Measurements from ENCODE around the gene FMOD.

The FMOD gene

DNA sequence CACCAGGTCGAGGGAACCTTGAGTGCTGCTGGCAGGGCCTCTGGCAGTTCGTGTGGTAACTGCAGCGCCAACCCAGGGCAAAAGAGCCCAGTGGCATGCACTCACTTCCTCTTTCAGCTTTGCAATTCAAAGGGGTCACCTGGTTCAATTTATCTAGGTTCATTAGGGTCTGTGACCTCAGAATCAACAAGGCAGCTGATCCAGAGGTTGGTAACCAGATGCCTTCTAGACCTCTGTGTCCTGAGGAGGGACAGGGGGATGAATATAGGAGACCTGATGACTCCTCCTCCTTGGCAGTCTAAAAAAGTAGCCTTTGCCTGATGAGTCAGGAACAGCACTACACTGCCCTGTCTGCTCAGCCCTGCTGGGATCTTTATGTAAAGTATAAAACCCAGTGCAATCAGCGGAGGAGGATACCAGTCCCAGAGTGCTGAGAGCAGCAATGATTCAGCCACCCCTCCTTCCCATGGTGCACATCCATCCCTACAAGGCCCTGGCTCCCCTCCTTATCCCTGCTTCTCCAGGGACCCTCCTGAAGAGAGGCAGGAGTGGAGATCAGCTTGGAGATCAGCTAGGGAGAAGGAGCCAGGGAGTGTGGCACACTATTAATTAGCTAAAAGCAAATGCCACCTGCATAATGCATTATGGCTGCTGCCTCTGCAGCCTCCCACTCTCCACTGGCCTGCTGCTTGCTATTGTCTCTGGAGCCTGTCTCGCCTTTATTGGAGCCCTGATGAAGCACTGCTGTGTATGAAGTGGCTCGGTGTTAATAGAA is 11.2 kb upstream of the FMOD start:
- Histone ChIP-seq H3K4me3 (ENCODE audit: control insufficient read depth in 1 of 7, extremely low read depth in 1 of 7, insufficient read depth in 4 of 7, low read depth in 2 of 7, low read length in 6 of 7) (no peak overlapping the region), H3K27ac (ENCODE audit: insufficient read depth in 1 of 2, low read depth in 1 of 2, low read length in 2 of 2, poor library complexity in 1 of 2, severe bottlenecking in 2 of 2) (no peak overlapping the region), H3K27me3 (replicated peaks in 2 of 5; ENCODE audit: control insufficient read depth in 4 of 5, insufficient read depth in 5 of 5, low read length in 4 of 5) (peaks cover 0 to 18% (median 13%) of the 10 kb centered on the region in 5 experiments), H3K9me3 (ENCODE audit: control extremely low read depth in 1 of 5, control insufficient read depth in 4 of 5, insufficient read depth in 2 of 5, low read depth in 1 of 5, low read length in 4 of 5) (peaks cover 0 to 3% (median 0%) of the 10 kb centered on the region in 5 experiments), H3K4me1 (ENCODE audit: control extremely low read depth in 1 of 4, control insufficient read depth in 4 of 4, insufficient read depth in 4 of 4, low read length in 3 of 4) (peaks cover 0 to 3% (median 0%) of the 10 kb centered on the region in 4 experiments), H3K36me3 (ENCODE audit: control insufficient read depth in 4 of 4, insufficient read depth in 4 of 4, low read length in 3 of 4) (no peaks in the 10 kb centered on the region)
- ChIA-PET CTCF (interaction anchor here (1.3 to 8.2 kb wide), 3 partner anchors 9 to 26 kb away, joined by 3 to 40 read pairs (median 9); no protein-coding TSS in a partner anchor), POLR2A (no interaction called here)
- peak in 2 of 3 donors; percentile 69 to 79 for DNase-seq
- 50% methylated on average over 6 of the region's 6 CpGs for WGBS (ENCODE audit: insufficient coverage)

DNA sequence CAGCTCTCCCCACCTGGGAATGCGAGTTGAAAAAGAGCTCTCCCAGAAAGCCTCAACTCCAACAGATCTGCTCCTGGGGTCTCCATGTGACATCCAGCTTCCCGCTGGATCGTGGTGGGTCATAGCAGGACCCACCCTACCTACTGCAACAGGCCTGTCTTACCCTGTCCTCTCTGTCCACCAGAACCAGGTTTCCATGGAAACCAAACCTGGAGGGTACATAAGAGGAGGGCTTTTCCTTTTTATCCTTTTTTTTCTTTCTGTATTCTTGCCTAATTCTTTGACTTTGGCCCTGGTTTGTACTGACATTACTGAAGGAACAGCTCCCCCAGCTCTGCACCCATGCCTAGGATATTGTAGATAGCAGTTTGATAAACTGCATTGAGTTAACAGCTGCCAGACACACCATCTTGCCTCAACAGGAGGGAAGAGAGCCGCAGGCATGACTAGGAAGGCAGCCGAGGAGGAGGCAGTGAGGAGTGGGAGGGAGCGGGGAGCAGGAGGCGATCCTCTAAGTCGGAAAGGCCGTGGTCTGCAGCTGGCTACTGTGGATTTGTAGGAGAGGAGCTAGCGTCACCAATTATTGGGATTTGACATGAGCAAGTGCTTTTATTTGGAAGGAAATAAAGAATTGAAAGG is 9.7 kb upstream of the FMOD start:
- POLR2A ChIA-PET = no interaction called here

GRCh38 chr1:203359010-203359571 is 8.2 kb upstream of the FMOD start:
- Histone ChIP-seq H3K4me3 (ENCODE audit: control insufficient read depth in 1 of 7, extremely low read depth in 1 of 7, insufficient read depth in 4 of 7, low read depth in 2 of 7, low read length in 6 of 7) (no peak overlapping the region), H3K27me3 (replicated peaks in 2 of 5; ENCODE audit: control insufficient read depth in 4 of 5, insufficient read depth in 5 of 5, low read length in 4 of 5) (peaks cover 0 to 13% (median 10%) of the 10 kb centered on the region in 5 experiments), H3K27ac (ENCODE audit: insufficient read depth in 1 of 2, low read depth in 1 of 2, low read length in 2 of 2, poor library complexity in 1 of 2, severe bottlenecking in 2 of 2) (no peak overlapping the region), H3K36me3 (ENCODE audit: control insufficient read depth in 4 of 4, insufficient read depth in 4 of 4, low read length in 3 of 4) (no peaks in the 10 kb centered on the region), H3K4me1 (ENCODE audit: control extremely low read depth in 1 of 4, control insufficient read depth in 4 of 4, insufficient read depth in 4 of 4, low read length in 3 of 4) (peaks cover 0 to 3% (median 0%) of the 10 kb centered on the region in 4 experiments), H3K9me3 (ENCODE audit: control extremely low read depth in 1 of 5, control insufficient read depth in 4 of 5, insufficient read depth in 2 of 5, low read depth in 1 of 5, low read length in 4 of 5) (peaks cover 0 to 5% (median 4%) of the 10 kb centered on the region in 5 experiments)
- DNase-seq = no peak
- POLR2A ChIA-PET = no interaction called here
- CTCF ChIA-PET = interaction anchor here (1.0 to 8.2 kb wide), 3 partner anchors 9 to 91 kb away, joined by 3 to 40 read pairs (median 3); no protein-coding TSS in a partner anchor

More for the DNA sequence above, 9.7 kb upstream of the FMOD start:
- peaks cover 0 to 5% (median 4%) of the 10 kb centered on the region in 5 experiments for H3K9me3 ChIP-seq (ENCODE audit: control extremely low read depth in 1 of 5, control insufficient read depth in 4 of 5, insufficient read depth in 2 of 5, low read depth in 1 of 5, low read length in 4 of 5)
- peaks cover 0 to 22% (median 16%) of the 10 kb centered on the region in 5 experiments for H3K27me3 ChIP-seq (replicated peaks in 2 of 5; ENCODE audit: control insufficient read depth in 4 of 5, insufficient read depth in 5 of 5, low read length in 4 of 5)
- H3K4me1 ChIP-seq (ENCODE audit: control extremely low read depth in 1 of 4, control insufficient read depth in 4 of 4, insufficient read depth in 4 of 4, low read length in 3 of 4) = peaks cover 0 to 3% (median 0%) of the 10 kb centered on the region in 4 experiments
- CTCF ChIA-PET = interaction anchor here (1.2 to 8.2 kb wide), 3 partner anchors 8 to 65 kb away, joined by 3 to 40 read pairs (median 3); no protein-coding TSS in a partner anchor
- WGBS (ENCODE audit: insufficient coverage) = 97% methylated on average over 8 of the region's 10 CpGs
- H3K4me3 ChIP-seq (ENCODE audit: control insufficient read depth in 1 of 7, extremely low read depth in 1 of 7, insufficient read depth in 4 of 7, low read depth in 2 of 7, low read length in 6 of 7) = no peak overlapping the region
- no peak for DNase-seq
- H3K36me3 ChIP-seq (ENCODE audit: control insufficient read depth in 4 of 4, insufficient read depth in 4 of 4, low read length in 3 of 4) = no peaks in the 10 kb centered on the region
- no peak overlapping the region for H3K27ac ChIP-seq (ENCODE audit: insufficient read depth in 1 of 2, low read depth in 1 of 2, low read length in 2 of 2, poor library complexity in 1 of 2, severe bottlenecking in 2 of 2)

- peaks cover 0 to 5% (median 4%) of the 10 kb centered on the region in 5 experiments for H3K9me3 ChIP-seq (ENCODE audit: control extremely low read depth in 1 of 5, control insufficient read depth in 4 of 5, insufficient read depth in 2 of 5, low read depth in 1 of 5, low read length in 4 of 5)
- POLR2A ChIA-PET = interaction anchor here (0.5 kb wide), 1 partner anchor 11 kb away, joined by 4 read pairs; no protein-coding TSS in a partner anchor
- no peak for DNase-seq
- H3K27me3 ChIP-seq (replicated peaks in 2 of 5; ENCODE audit: control insufficient read depth in 4 of 5, insufficient read depth in 5 of 5, low read length in 4 of 5) = peaks cover 0 to 13% (median 6%) of the 10 kb centered on the region in 5 experiments
- H3K4me3 ChIP-seq (ENCODE audit: control insufficient read depth in 1 of 7, extremely low read depth in 1 of 7, insufficient read depth in 4 of 7, low read depth in 2 of 7, low read length in 6 of 7) = no peak overlapping the region
- CTCF ChIA-PET = interaction anchor here (2.0 to 8.5 kb wide), 2 partner anchors 13 to 87 kb away, joined by 5 to 83 read pairs; no protein-coding TSS in a partner anchor
- no peaks in the 10 kb centered on the region for H3K36me3 ChIP-seq (ENCODE audit: control insufficient read depth in 4 of 4, insufficient read depth in 4 of 4, low read length in 3 of 4)
- peaks cover 0 to 8% (median 0%) of the 10 kb centered on the region in 4 experiments for H3K4me1 ChIP-seq (ENCODE audit: control extremely low read depth in 1 of 4, control insufficient read depth in 4 of 4, insufficient read depth in 4 of 4, low read length in 3 of 4)
- H3K27ac ChIP-seq (ENCODE audit: insufficient read depth in 1 of 2, low read depth in 1 of 2, low read length in 2 of 2, poor library complexity in 1 of 2, severe bottlenecking in 2 of 2) = no peak overlapping the region
- whole genome bisulfite sequencing (ENCODE audit: insufficient coverage) = 94% methylated on average over 2 of the region's 2 CpGs
Measured at GRCh38 chr1:203354246-203354645, 3.3 kb upstream of the FMOD start.

- 78% methylated on average over 7 of the region's 8 CpGs for WGBS (ENCODE audit: insufficient coverage)
- DNase-seq = no peak
- H3K9me3 ChIP-seq (ENCODE audit: control extremely low read depth in 1 of 5, control insufficient read depth in 4 of 5, insufficient read depth in 2 of 5, low read depth in 1 of 5, low read length in 4 of 5) = peaks cover 0 to 5% (median 4%) of the 10 kb centered on the region in 5 experiments
- ChIA-PET POLR2A (interaction anchor here (0.5 kb wide), 1 partner anchor 10 kb away, joined by 4 read pairs; no protein-coding TSS in a partner anchor), CTCF (interaction anchor here (1.0 to 8.5 kb wide), 2 partner anchors 12 to 313 kb away, joined by 3 to 83 read pairs; no protein-coding TSS in a partner anchor)
- no peaks in the 10 kb centered on the region for H3K36me3 ChIP-seq (ENCODE audit: control insufficient read depth in 4 of 4, insufficient read depth in 4 of 4, low read length in 3 of 4)
- H3K4me1 ChIP-seq (ENCODE audit: control extremely low read depth in 1 of 4, control insufficient read depth in 4 of 4, insufficient read depth in 4 of 4, low read length in 3 of 4) = peaks cover 0 to 8% (median 0%) of the 10 kb centered on the region in 4 experiments
- H3K27me3 ChIP-seq (replicated peaks in 2 of 5; ENCODE audit: control insufficient read depth in 4 of 5, insufficient read depth in 5 of 5, low read length in 4 of 5) = peaks cover 0 to 12% (median 2%) of the 10 kb centered on the region in 5 experiments
- no peak overlapping the region for H3K27ac ChIP-seq (ENCODE audit: insufficient read depth in 1 of 2, low read depth in 1 of 2, low read length in 2 of 2, poor library complexity in 1 of 2, severe bottlenecking in 2 of 2)
- no peak overlapping the region for H3K4me3 ChIP-seq (ENCODE audit: control insufficient read depth in 1 of 7, extremely low read depth in 1 of 7, insufficient read depth in 4 of 7, low read depth in 2 of 7, low read length in 6 of 7)
Measured at GRCh38 chr1:203353486-203353885, 2.6 kb upstream of the FMOD start.

GRCh38 chr1:203349773-203350524 is 973 bp downstream of the FMOD start:
- no peaks in the 10 kb centered on the region for H3K9me3 ChIP-seq (ENCODE audit: control extremely low read depth in 1 of 5, control insufficient read depth in 4 of 5, insufficient read depth in 2 of 5, low read depth in 1 of 5, low read length in 4 of 5)
- H3K27ac ChIP-seq (ENCODE audit: insufficient read depth in 1 of 2, low read depth in 1 of 2, low read length in 2 of 2, poor library complexity in 1 of 2, severe bottlenecking in 2 of 2) = no peak overlapping the region
- H3K4me1 ChIP-seq (ENCODE audit: control extremely low read depth in 1 of 4, control insufficient read depth in 4 of 4, insufficient read depth in 4 of 4, low read length in 3 of 4) = peaks cover 0 to 8% (median 0%) of the 10 kb centered on the region in 4 experiments
- H3K4me3 ChIP-seq (ENCODE audit: control insufficient read depth in 1 of 7, extremely low read depth in 1 of 7, insufficient read depth in 4 of 7, low read depth in 2 of 7, low read length in 6 of 7) = no peak overlapping the region
- DNase-seq = no peak
- H3K27me3 ChIP-seq (replicated peaks in 2 of 5; ENCODE audit: control insufficient read depth in 4 of 5, insufficient read depth in 5 of 5, low read length in 4 of 5) = peaks cover 0 to 11% (median 0%) of the 10 kb centered on the region in 5 experiments
- ChIA-PET CTCF (interaction anchor here (0.6 to 8.5 kb wide), 5 partner anchors 8 to 138 kb away, joined by 3 to 83 read pairs (median 4); no protein-coding TSS in a partner anchor), POLR2A (no interaction called here)
- no peaks in the 10 kb centered on the region for H3K36me3 ChIP-seq (ENCODE audit: control insufficient read depth in 4 of 4, insufficient read depth in 4 of 4, low read length in 3 of 4)
- WGBS (ENCODE audit: insufficient coverage) = 100% methylated on average over 4 of the region's 4 CpGs

Measured in common myeloid progenitor, CD34-positive (primary cell).